ENCODE results near the gene CLASP2.

DNA sequence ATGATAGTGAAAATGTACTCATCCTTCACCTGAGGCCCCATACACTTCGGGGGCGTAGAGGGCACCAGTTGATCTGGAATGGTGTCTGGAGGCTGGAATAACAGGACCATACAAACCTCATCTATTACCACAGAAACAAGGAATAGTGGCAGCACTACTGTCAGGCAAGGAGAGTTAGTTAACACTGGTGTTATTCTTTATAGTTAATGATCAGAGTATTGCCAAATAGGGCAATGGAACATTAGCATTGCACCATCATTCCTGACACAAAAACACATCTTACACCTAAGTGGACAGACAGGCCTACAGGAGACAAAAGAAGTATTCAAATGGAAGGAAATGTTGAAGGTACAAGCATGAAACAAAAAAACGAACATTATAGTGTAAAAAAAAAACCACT is 140.9 kb downstream of the CLASP2 start:
- TF ChIP-seq, protein P1, sequence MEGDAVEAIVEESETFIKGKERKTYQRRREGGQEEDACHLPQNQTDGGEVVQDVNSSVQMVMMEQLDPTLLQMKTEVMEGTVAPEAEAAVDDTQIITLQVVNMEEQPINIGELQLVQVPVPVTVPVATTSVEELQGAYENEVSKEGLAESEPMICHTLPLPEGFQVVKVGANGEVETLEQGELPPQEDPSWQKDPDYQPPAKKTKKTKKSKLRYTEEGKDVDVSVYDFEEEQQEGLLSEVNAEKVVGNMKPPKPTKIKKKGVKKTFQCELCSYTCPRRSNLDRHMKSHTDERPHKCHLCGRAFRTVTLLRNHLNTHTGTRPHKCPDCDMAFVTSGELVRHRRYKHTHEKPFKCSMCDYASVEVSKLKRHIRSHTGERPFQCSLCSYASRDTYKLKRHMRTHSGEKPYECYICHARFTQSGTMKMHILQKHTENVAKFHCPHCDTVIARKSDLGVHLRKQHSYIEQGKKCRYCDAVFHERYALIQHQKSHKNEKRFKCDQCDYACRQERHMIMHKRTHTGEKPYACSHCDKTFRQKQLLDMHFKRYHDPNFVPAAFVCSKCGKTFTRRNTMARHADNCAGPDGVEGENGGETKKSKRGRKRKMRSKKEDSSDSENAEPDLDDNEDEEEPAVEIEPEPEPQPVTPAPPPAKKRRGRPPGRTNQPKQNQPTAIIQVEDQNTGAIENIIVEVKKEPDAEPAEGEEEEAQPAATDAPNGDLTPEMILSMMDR (IDR thresholded peaks at IDR 0.05; ENCODE audit: insufficient read depth, low read length, poor library complexity, severe bottlenecking) = no peak
- no peak for TF ChIP-seq EZH2phosphoT487 (conservative IDR thresholded peaks at IDR 0.05; ENCODE audit: low read length)

Data from SU-DHL-6 (cell line).